HepG2 (cell line): Measurements from ENCODE around the gene LSM14B. TPM values are rescaled to one million over a fixed set of nuclear protein-coding genes. Genes with fewer than 3 reads are reported as not detected.
A peak's percentile ranks its signal among the peaks of the same experiment; 100 is the strongest.

Experiments used
- DNMT3B ChIP-seq: conservative IDR thresholded peaks from 2 replicates; pipeline ENCODE4 v1.6.1; 2016; ENCODE audit warnings: missing biosample characterization, control low read depth
- EP300 ChIP-seq, 3 experiments: sonication (generic) in 1 of 3; formaldehyde crosslinking in 1 of 3; IDR thresholded peaks; 2 replicates each; pipeline versions ENCODE4 v1.5.1 to v1.6.1; 2011 to 2020; ENCODE audit warnings: low read depth in 2 of 3, low read length in 2 of 3, borderline replicate concordance in 1 of 3, improper control_type of control experiment in 1 of 3, mild to moderate bottlenecking in 1 of 3, missing genetic modification reagents in 1 of 3, moderate library complexity in 1 of 3
- GMEB2 ChIP-seq: IDR thresholded peaks from 2 replicates; pipeline ENCODE4 v1.6.1; 2016; ENCODE audit warnings: missing biosample characterization, missing genetic modification reagents, low read depth
- HNF4G ChIP-seq, 2 experiments: sonication (generic) in 1 of 2; formaldehyde crosslinking in 1 of 2; IDR thresholded peaks; 2 replicates each; pipeline versions ENCODE4 v1.4.0 to v1.6.1; 2011 to 2020; ENCODE audit warnings: borderline replicate concordance in 2 of 2, low read depth in 2 of 2, mild to moderate bottlenecking in 2 of 2, low read length in 1 of 2, missing genetic modification reagents in 1 of 2, moderate library complexity in 1 of 2
- NFIC ChIP-seq: IDR thresholded peaks from 2 replicates; pipeline ENCODE4 v1.6.1; 2012; ENCODE audit warnings: mild to moderate bottlenecking, low read length, inconsistent platforms
- NFYB ChIP-seq: sonication (generic); formaldehyde crosslinking; IDR thresholded peaks from 2 replicates; pipeline ENCODE4 v1.4.0; 2020; ENCODE audit warnings: missing genetic modification reagents
- SIX4 ChIP-seq: sonication (generic); formaldehyde crosslinking; IDR thresholded peaks from 2 replicates; pipeline ENCODE4 v1.4.0; 2020; ENCODE audit warnings: missing genetic modification reagents
- ZBTB8A ChIP-seq: sonication (generic); formaldehyde crosslinking; IDR thresholded peaks from 2 replicates; pipeline ENCODE4 v1.4.0; 2020; ENCODE audit warnings: mild to moderate bottlenecking, low read depth, missing genetic modification reagents, borderline replicate concordance
- ZNF225 ChIP-seq: sonication (generic); formaldehyde crosslinking; IDR thresholded peaks from 2 replicates; pipeline ENCODE4 v1.4.0; 2020; ENCODE audit warnings: mild to moderate bottlenecking, missing genetic modification reagents
- ZNF337 ChIP-seq: sonication (generic); formaldehyde crosslinking; IDR thresholded peaks from 2 replicates; pipeline ENCODE4 v1.5.1; 2020; ENCODE audit warnings: missing genetic modification reagents, low read depth, mild to moderate bottlenecking, borderline replicate concordance
- ZNF629 ChIP-seq: sonication (generic); formaldehyde crosslinking; conservative IDR thresholded peaks from 2 replicates; pipeline ENCODE4 v1.5.0; 2020; ENCODE audit warnings: missing genetic modification reagents
- ZNF652 ChIP-seq: IDR thresholded peaks from 2 replicates; pipeline ENCODE4 v1.6.1; 2016; ENCODE audit warnings: low read depth, borderline replicate concordance
- ZNF788 ChIP-seq: sonication (generic); formaldehyde crosslinking; IDR thresholded peaks from 2 replicates; pipeline ENCODE4 v1.5.0; 2020; ENCODE audit warnings: mild to moderate bottlenecking, missing genetic modification reagents, borderline replicate concordance
- polyA plus RNA-seq, 8 experiments: library from polyadenylated mRNA; depleted of rRNA in 3 of 8; stranded (reverse) in 7 of 8; unstranded in 1 of 8; fragments of >200 nt; fragmentation: Illumina TruSeq in 4 of 8; extraction: Trizol in 4 of 8; gene quantifications; 2 replicates each; pipeline versions ENCODE4 v1.2.1 to v1.2.3, GENCODE V29; 2011 to 2016; ENCODE audit warnings: low read depth in 4 of 8, missing spikeins in 1 of 8, mixed read lengths in 1 of 8; ENCODE audit not compliant: insufficient read depth in 1 of 8
- total RNA-seq, 5 experiments: library from RNA; depleted of rRNA; stranded (reverse); fragments of >200 nt; fragmentation: Illumina TruSeq; extraction: Trizol; gene quantifications; 2 replicates each; pipeline ENCODE4 v1.2.3, GENCODE V29; 2016; ENCODE audit warnings: low read depth in 1 of 5
- TF ChIP-seq, protein P1 (sequence below): sonication (generic); formaldehyde crosslinking; IDR thresholded peaks from 2 replicates; pipeline ENCODE4 v1.4.0; 2020; ENCODE audit warnings: missing genetic modification reagents
- TF ChIP-seq, protein P2 (sequence below): sonication (generic); formaldehyde crosslinking; IDR thresholded peaks from 2 replicates; pipeline ENCODE4 v1.8.1; 2023; ENCODE audit warnings: mild to moderate bottlenecking, missing genetic modification reagents
- TF ChIP-seq, protein P3 (sequence below): sonication (generic); formaldehyde crosslinking; IDR thresholded peaks from 2 replicates; pipeline ENCODE4 v1.4.0; 2020; ENCODE audit warnings: mild to moderate bottlenecking, missing genetic modification reagents
- TF ChIP-seq, protein P4 (sequence below): sonication (generic); formaldehyde crosslinking; IDR thresholded peaks from 2 replicates; pipeline ENCODE4 v1.4.0; 2020; ENCODE audit warnings: missing genetic modification reagents
- TF ChIP-seq, protein P5 (sequence below): sonication (generic); formaldehyde crosslinking; conservative IDR thresholded peaks from 2 replicates; pipeline ENCODE4 v1.5.0; 2020; ENCODE audit warnings: missing genetic modification reagents

LSM14B gene
- total and polyA plus RNA-seq, 2 of the 13 experiments (the other 11 are each of a cell fraction or from before 2014, with no cell fraction given), result 43.3 to 79.2 TPM

GRCh38 chr20:62088258-62089127 is 33.8 kb upstream of the LSM14B start (continued):
- TF ChIP-seq ZNF788 (CRISPR knock-in tag), result no peak
- TF ChIP-seq NFYB (CRISPR knock-in tag), result no peak
- TF ChIP-seq, protein P1, sequence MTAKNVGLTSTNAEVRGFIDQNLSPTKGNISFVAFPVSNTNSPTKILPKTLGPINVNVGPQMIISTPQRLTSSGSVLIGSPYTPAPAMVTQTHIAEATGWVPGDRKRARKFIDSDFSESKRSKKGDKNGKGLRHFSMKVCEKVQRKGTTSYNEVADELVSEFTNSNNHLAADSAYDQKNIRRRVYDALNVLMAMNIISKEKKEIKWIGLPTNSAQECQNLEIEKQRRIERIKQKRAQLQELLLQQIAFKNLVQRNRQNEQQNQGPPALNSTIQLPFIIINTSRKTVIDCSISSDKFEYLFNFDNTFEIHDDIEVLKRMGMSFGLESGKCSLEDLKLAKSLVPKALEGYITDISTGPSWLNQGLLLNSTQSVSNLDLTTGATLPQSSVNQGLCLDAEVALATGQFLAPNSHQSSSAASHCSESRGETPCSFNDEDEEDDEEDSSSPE (CRISPR knock-in tag), result no peak
- TF ChIP-seq HNF4G (IDR thresholded peaks at IDR 0.05; ENCODE audit: borderline replicate concordance, low read depth, low read length), result no peak
- TF ChIP-seq HNF4G (CRISPR knock-in tag; IDR thresholded peaks at IDR 0.05; ENCODE audit: borderline replicate concordance, low read depth), result no peak
- TF ChIP-seq ZNF629 (CRISPR knock-in tag), result no peak
- TF ChIP-seq, protein P2, sequence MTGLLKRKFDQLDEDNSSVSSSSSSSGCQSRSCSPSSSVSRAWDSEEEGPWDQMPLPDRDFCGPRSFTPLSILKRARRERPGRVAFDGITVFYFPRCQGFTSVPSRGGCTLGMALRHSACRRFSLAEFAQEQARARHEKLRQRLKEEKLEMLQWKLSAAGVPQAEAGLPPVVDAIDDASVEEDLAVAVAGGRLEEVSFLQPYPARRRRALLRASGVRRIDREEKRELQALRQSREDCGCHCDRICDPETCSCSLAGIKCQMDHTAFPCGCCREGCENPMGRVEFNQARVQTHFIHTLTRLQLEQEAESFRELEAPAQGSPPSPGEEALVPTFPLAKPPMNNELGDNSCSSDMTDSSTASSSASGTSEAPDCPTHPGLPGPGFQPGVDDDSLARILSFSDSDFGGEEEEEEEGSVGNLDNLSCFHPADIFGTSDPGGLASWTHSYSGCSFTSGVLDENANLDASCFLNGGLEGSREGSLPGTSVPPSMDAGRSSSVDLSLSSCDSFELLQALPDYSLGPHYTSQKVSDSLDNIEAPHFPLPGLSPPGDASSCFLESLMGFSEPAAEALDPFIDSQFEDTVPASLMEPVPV (CRISPR knock-in tag), result no peak
- peak in 1 of 2 experiments; percentile 56; a peak in 1 of 4 replicates for TF ChIP-seq EP300 (IDR thresholded peaks at IDR 0.05; ENCODE audit: low read depth in 2 of 2, low read length in 2 of 2)
- TF ChIP-seq EP300 (CRISPR knock-in tag; IDR thresholded peaks at IDR 0.05; ENCODE audit: borderline replicate concordance), result no peak
- TF ChIP-seq SIX4 (CRISPR knock-in tag), result no peak
- no peak for TF ChIP-seq GMEB2 (CRISPR knock-in tag)
- TF ChIP-seq ZNF652 (CRISPR knock-in tag), result no peak
- no peak for TF ChIP-seq NFIC
- TF ChIP-seq ZBTB8A (CRISPR knock-in tag), result no peak
- no peak; the same call in 1 of the 2 replicates for TF ChIP-seq DNMT3B (CRISPR knock-in tag)
- TF ChIP-seq, protein P3, sequence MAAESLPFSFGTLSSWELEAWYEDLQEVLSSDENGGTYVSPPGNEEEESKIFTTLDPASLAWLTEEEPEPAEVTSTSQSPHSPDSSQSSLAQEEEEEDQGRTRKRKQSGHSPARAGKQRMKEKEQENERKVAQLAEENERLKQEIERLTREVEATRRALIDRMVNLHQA (CRISPR knock-in tag), result no peak
- no peak for TF ChIP-seq ZNF225
- TF ChIP-seq, protein P4, sequence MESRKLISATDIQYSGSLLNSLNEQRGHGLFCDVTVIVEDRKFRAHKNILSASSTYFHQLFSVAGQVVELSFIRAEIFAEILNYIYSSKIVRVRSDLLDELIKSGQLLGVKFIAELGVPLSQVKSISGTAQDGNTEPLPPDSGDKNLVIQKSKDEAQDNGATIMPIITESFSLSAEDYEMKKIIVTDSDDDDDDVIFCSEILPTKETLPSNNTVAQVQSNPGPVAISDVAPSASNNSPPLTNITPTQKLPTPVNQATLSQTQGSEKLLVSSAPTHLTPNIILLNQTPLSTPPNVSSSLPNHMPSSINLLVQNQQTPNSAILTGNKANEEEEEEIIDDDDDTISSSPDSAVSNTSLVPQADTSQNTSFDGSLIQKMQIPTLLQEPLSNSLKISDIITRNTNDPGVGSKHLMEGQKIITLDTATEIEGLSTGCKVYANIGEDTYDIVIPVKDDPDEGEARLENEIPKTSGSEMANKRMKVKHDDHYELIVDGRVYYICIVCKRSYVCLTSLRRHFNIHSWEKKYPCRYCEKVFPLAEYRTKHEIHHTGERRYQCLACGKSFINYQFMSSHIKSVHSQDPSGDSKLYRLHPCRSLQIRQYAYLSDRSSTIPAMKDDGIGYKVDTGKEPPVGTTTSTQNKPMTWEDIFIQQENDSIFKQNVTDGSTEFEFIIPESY, result no peak
- TF ChIP-seq, protein P5, sequence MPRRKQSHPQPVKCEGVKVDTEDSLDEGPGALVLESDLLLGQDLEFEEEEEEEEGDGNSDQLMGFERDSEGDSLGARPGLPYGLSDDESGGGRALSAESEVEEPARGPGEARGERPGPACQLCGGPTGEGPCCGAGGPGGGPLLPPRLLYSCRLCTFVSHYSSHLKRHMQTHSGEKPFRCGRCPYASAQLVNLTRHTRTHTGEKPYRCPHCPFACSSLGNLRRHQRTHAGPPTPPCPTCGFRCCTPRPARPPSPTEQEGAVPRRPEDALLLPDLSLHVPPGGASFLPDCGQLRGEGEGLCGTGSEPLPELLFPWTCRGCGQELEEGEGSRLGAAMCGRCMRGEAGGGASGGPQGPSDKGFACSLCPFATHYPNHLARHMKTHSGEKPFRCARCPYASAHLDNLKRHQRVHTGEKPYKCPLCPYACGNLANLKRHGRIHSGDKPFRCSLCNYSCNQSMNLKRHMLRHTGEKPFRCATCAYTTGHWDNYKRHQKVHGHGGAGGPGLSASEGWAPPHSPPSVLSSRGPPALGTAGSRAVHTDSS (CRISPR knock-in tag), result no peak
- no peak for TF ChIP-seq ZNF337 (CRISPR knock-in tag)
